Kidney epithelial cell (primary cell): ENCODE measurements around the gene LINGO4. TPM values are rescaled to one million over a fixed set of nuclear protein-coding genes. Genes with fewer than 3 reads are reported as not detected.

Source experiments
- DNase-seq: peaks from one replicate; pipeline ENCODE4 v3.0.0-alpha.2; 2010; ENCODE audit warnings: low read depth
- H3K27me3 ChIP-seq: 2 replicates; pipeline ENCODE4 v1.6.0; 2011; ENCODE audit warnings: low read length; ENCODE audit not compliant: control insufficient read depth, insufficient read depth
- H3K36me3 ChIP-seq: 2 replicates; pipeline ENCODE4 v1.5.1; 2011; ENCODE audit warnings: low read length; ENCODE audit not compliant: control insufficient read depth, insufficient read depth
- H3K4me3 ChIP-seq: 2 replicates; pipeline ENCODE4 v1.5.1; 2011; ENCODE audit warnings: low read depth, mild to moderate bottlenecking, control low read depth, low read length
- CTCF ChIP-seq: IDR thresholded peaks from 2 replicates; pipeline ENCODE4 v1.5.1; 2011; ENCODE audit warnings: mild to moderate bottlenecking, moderate library complexity, low read length, control low read depth, inconsistent platforms; ENCODE audit not compliant: insufficient read depth, poor library complexity, severe bottlenecking
- total RNA-seq: library from RNA; depleted of rRNA; stranded (reverse); fragments of >200 nt; gene quantifications from 2 replicates; pipeline ENCODE4 v1.2.3, GENCODE V29; 2015

LINGO4 gene
- total RNA-seq, 1 donor from 2014 or later: not detected

GRCh38 chr1:151811181-151811580 is 6.0 kb upstream of the LINGO4 start:
- TF ChIP-seq CTCF: no peak
- peaks cover 26% of the 10 kb centered on the region for H3K27me3 ChIP-seq
- H3K36me3 ChIP-seq: no peaks in the 10 kb centered on the region
- H3K4me3 ChIP-seq: no peak overlapping the region
- no peak for DNase-seq

GRCh38 chr1:151809985-151810556 is 4.9 kb upstream of the LINGO4 start:
- TF ChIP-seq CTCF: no peak
- no peaks in the 10 kb centered on the region for H3K36me3 ChIP-seq
- H3K27me3 ChIP-seq: peaks cover 30% of the 10 kb centered on the region
- H3K4me3 ChIP-seq: no peak overlapping the region
- no peak for DNase-seq

- Histone ChIP-seq H3K27me3 (peaks cover 27% of the 10 kb centered on the region), H3K36me3 (no peaks in the 10 kb centered on the region), H3K4me3 (no peak overlapping the region)
- TF ChIP-seq CTCF: no peak
- no peak for DNase-seq
These were observed 4.2 kb upstream of the LINGO4 start for GRCh38 chr1:151809290-151809984.

GRCh38 chr1:151807766-151808165 is 2.5 kb upstream of the LINGO4 start:
- no peaks in the 10 kb centered on the region for H3K36me3 ChIP-seq
- no peak for DNase-seq
- no peak overlapping the region for H3K4me3 ChIP-seq
- peaks cover 29% of the 10 kb centered on the region for H3K27me3 ChIP-seq
- TF ChIP-seq CTCF: no peak

- Histone ChIP-seq H3K27me3 (peaks cover 30% of the 10 kb centered on the region), H3K36me3 (no peaks in the 10 kb centered on the region), H3K4me3 (no peak overlapping the region)
- TF ChIP-seq CTCF: no peak
- DNase-seq: no peak
These were observed 1.9 kb upstream of the LINGO4 start for GRCh38 chr1:151807131-151807530.

GRCh38 chr1:151806170-151806569 is 951 bp upstream of the LINGO4 start:
- Histone ChIP-seq H3K27me3 (peaks cover 35% of the 10 kb centered on the region), H3K36me3 (no peaks in the 10 kb centered on the region), H3K4me3 (no peak overlapping the region)
- no peak for TF ChIP-seq CTCF
- no peak for DNase-seq
